Left colon (tissue), 2 donors: Measurements from ENCODE around the gene MRPS9. TPM values are rescaled to one million over a fixed set of nuclear protein-coding genes. Genes with fewer than 3 reads are reported as not detected.

Experiments
- ATAC-seq: fragments of 200-7000 bp; cut with Tn5 transposase; one replicate; pipeline ENCODE4 v1.9.1; 2020; ENCODE audit warnings: mild to moderate bottlenecking, moderate library complexity
- DNase-seq, 2 donors: peaks; one replicate each; pipeline ENCODE4 v3.0.0-alpha.2; 2020
- intact Hi-C, 2 donors: fragments of 100-400 bp; cut with DNase I in 1 of 2; cut with micrococcal nuclease in 1 of 2; formaldehyde crosslinking; loops; one replicate each; pipeline versions ENCODE4 v1.11.2 to v1.14.0; 2022; cut with DNase I, micrococcal nuclease
- total RNA-seq, 2 donors: library from RNA; stranded (reverse); fragmentation: NEBNext Ultra II Directional; extraction: Animal tissue kit (Norgen Biotek cat#: 25700); gene quantifications; one replicate each; pipeline ENCODE4 v1.2.1, GENCODE V29; 2021
- donor health status: DM: no; HTN: no; CAD: no.
- donor health status: DM: yes; HTN: yes; CAD: no.

Gene MRPS9
- total RNA-seq, 2 donors from 2014 or later, result 25.5 to 32.0 TPM

GRCh38 chr2:105073591-105073990, 35.7 kb downstream of the MRPS9 start:
- DNase-seq, result no peak
- intact Hi-C loops, result no loop called here
- ATAC-seq, result no peak

DNA sequence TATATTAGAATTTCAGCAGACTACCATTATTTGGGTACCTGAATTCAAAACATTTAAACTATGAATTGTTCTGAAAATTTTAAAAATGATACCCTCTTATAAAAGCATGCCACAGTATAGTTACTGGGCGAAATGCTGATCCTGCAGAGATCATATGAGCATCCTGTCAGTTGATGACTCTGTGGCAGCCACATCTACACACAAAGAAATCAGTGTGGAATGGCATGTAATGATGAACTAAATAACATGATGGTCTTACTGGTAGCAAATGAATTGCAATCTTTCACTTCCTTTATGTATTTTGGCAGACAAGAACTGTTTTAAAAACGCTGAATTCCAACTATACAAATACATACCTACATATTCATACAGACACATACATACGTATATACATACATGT, 38.3 kb downstream of the MRPS9 start:
- intact Hi-C loops, result no loop called here
- no peak for ATAC-seq
- no peak for DNase-seq

- ATAC-seq, result no peak
- intact Hi-C loops, result no loop called here
Observed at GRCh38 chr2:105078906-105079495, 41.1 kb downstream of the MRPS9 start.

GRCh38 chr2:105080461-105080860, 42.6 kb downstream of the MRPS9 start:
- DNase-seq (no peak), ATAC-seq (no peak)
- intact Hi-C loops, result no loop called here

More at GRCh38 chr2:105078906-105079495, 41.1 kb downstream of the MRPS9 start:
- DNase-seq, result no peak

DNA sequence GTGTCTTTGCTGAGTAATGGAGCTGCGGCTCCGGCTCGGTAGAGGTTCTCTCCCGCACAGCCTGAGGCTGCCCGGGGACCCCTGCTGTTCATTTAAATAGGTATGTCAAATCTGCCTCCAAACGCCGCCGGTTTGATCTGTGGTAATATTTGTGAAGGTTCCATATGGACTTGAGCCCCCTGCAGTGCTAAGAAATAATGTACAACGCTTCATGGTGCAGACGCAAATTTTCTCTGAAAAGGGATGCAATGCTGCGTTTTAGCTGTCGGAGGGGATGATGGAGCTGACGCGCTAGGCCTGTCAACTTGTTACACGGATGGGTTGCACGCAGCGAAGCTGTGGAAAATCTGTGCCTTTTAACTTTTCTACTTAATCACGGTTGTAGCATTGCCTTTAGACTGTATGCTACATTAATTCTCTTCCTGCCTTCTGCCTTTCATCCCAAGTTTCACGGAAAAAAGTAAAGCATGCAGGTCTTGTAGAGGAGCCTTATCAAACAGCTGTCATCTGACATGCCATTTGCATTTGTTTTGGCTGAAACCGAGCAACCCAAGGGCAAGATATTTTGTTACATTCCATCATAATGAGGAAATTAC, 43.2 kb downstream of the MRPS9 start:
- DNase-seq, result no peak
- ATAC-seq, result no peak
- intact Hi-C loops, result no loop called here

- no peak for ATAC-seq
- intact Hi-C loops, result no loop called here
- DNase-seq, result no peak
Observed at GRCh38 chr2:105082107-105082506, 44.2 kb downstream of the MRPS9 start.

DNA sequence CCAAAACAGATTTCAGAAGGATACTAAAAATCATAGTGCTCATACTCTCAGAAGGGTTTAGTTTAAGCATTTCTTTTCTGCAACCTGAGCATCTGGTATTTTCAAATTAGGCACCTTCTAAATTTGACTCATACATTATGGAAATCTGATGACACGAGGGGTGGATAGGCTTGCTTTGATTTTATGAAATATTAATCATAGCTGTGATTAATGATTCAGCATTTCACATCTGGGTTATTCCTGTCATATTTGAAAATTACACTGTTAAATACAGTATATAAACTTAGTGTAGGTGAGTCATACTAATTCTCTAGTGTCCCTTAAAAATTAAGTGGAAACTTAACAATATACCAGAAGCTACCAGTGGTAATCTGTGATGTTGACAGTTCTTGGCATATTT, 47.7 kb downstream of the MRPS9 start:
- DNase-seq, result no peak
- no peak for ATAC-seq
- intact Hi-C loops, result no loop called here

- DNase-seq, result no peak
- intact Hi-C loops, result no loop called here
- ATAC-seq, result no peak
Observed at GRCh38 chr2:105087273-105087672, 49.4 kb downstream of the MRPS9 start.

DNA sequence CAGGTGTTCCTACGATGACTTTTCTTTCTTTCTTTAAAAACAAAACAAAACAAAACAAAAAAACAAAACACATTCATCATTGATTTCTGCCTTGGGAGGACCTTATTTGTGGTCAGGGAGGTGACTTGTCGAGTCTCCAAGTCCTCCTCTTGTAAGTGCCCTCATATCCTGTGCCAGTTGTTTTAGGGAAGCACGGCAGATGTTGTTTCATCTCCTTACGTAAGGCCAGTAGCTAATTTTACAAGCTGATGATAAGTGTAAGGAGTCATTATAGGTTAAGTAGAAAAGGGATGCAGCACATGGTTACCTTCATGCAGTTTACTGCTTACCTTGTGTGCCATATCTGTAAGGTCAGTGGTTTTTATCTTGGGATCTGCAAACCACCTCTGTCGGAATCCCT, 52.2 kb downstream of the MRPS9 start:
- intact Hi-C loops, result no loop called here
- DNase-seq (no peak), ATAC-seq (no peak)

DNA sequence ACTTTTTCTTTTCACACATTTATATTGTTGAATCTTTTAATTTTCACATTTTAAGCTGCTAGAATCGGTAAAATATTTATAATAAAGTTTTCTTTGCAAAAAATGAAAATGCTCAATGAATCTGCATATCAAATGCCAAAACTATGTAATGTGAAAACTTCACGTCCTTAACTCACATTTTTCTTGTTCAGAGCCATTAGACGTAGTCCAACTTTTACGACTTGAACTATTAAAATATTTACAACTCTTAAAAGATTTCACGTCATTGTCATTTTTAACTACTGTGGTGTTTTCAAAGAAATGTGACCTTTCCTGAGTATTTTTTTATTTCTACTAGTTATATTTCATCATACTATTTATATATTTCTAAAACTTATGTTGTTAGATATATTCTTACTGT, 54.9 kb downstream of the MRPS9 start:
- intact Hi-C loops, result no loop called here
- DNase-seq (no peak), ATAC-seq (no peak)

DNA sequence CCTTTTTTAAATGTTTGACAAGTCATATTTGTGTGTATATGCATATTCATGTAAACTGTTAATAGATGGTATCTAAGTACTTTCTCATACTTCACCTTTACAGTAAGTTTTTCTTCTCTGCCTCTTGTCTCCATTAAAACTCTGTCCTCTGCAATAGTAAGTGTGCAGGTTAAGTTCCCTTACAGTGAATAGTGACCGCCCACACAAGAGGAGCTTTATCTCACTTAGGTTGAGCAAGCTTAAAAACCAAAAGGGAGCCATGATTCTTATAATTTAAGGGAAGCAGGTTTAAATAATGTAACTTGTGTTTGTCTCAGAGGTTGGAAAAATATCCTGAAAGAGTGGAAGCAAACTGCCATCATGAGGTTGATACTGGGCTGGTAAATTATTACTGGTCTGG, 61.3 kb downstream of the MRPS9 start:
- intact Hi-C loops, result no loop called here
- ATAC-seq (no peak), DNase-seq (no peak)

DNA sequence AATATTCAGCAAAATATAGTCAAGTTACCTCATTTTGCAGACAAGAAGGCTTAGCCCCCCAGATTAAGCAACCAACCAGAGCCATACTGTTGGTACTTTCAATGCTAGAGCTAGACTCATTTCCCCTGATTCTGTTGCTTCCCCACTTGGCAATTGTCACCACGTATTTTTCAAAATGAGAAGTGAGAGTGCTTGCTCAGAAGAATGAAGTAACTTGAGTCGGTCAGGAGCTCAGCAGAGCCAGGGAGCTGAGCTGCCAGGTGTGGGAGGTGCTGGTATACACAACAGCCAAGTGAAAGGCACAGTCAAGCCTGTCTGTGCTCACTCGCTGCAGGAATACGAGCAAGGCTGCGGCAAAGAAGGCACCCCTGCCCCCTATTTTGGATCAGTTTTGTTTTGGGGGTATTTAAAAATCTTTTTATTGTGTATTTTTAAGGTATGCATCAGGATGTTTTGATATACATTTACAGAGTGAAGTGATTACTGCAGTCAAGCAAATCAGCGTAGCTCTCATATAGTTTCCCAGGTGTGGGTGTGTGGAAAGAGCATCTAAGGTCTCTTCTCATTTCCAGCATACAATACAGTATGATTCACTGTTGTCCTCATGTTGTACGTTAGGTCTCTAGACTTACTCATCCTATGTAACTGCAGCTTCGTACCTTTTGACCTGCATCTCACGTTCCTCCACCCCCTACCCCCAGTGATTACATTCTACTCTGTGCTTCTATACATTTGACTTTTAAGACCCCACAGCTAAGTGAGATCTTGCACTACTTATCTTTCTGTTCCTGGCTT, 62.4 kb downstream of the MRPS9 start:
- ATAC-seq (no peak), DNase-seq (no peak)
- intact Hi-C loops, result no loop called here

DNA sequence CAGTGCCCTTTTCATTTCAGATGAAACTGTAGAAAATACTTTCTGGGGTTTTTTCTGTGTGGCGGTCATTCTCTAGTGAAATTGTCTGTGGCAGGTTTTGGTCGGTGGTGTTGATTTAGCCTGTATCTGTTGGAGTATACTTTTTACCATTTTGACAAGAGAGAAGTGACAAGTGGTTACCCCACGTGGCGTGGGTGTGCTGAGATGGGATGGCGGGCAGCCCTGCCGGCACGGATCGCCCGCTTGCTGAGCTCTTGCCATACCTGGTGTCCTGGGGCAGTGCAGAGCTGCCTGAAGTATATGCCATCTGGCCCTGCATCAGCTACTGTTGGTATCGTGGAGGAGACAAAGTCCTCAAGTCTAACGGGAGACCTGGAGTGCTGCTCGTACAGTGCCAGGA, 64.1 kb downstream of the MRPS9 start:
- DNase-seq (no peak), ATAC-seq (no peak)
- intact Hi-C loops, result no loop called here

DNA sequence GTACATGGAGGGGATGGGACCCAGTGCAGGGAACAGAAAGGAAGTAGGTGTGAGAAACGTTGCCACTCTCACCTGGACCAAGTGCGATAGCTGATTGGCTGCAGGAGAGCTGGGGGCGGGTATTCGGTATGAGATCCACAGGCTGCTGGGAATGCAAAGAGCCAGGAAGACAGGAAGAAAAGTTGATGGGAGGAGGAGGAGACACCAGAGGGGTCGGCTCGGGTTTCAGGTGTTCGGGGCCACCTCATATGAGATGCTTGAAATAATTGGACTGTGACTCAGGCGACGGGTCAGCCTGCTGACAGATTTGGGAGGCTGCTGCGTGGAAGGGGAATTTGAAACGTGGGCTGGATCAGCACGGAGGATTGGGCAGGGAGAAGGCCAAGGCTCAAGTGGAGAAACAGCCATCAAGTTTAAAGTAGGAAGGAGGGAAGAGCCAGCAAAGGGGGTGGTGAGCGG, 65.1 kb downstream of the MRPS9 start:
- DNase-seq (no peak), ATAC-seq (no peak)
- intact Hi-C loops, result no loop called here

- no peak for DNase-seq
- no peak for ATAC-seq
- intact Hi-C loops, result no loop called here
Observed at GRCh38 chr2:105103481-105103880, 65.6 kb downstream of the MRPS9 start.

- intact Hi-C loops, result no loop called here
- no peak for DNase-seq
- no peak for ATAC-seq
Observed at GRCh38 chr2:105104208-105104731, 66.4 kb downstream of the MRPS9 start.

DNA sequence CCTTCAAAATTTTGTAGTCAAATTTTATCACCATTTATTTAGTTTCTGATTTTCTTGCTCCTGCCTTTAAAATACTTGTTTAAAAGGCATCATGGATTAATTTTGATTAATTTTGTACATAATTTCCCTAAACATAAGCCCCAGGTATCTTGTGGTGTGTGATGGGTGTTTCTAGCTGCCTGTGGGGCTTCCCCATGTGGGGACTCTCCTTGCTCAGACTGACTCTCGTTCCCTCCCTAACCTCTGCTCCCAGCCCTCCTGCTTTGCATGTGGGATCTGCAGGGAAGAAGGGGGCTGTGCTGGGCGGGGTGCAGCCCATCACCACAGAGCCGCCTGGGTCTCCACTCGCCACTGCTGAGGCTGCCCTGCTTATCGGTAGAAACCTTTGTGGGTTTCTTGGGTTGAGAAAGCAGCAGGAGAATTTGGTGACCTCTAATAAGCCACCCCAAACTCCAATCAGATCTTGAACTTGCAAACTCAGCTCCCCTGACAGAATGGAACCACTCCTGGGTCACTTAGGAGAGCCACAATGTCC, 72.5 kb downstream of the MRPS9 start:
- intact Hi-C loops, result loop anchor here in 1 of 2 donors (10.0 kb wide), 1 partner anchor 124 kb away; no protein-coding TSS in a partner anchor
- no peak for DNase-seq
- no peak for ATAC-seq

GRCh38 chr2:105111365-105112150, 73.7 kb downstream of the MRPS9 start:
- DNase-seq, result no peak
- intact Hi-C loops, result loop anchor here in 1 of 2 donors (10.0 kb wide), 1 partner anchor 123 kb away; no protein-coding TSS in a partner anchor
- ATAC-seq, result no peak

DNA sequence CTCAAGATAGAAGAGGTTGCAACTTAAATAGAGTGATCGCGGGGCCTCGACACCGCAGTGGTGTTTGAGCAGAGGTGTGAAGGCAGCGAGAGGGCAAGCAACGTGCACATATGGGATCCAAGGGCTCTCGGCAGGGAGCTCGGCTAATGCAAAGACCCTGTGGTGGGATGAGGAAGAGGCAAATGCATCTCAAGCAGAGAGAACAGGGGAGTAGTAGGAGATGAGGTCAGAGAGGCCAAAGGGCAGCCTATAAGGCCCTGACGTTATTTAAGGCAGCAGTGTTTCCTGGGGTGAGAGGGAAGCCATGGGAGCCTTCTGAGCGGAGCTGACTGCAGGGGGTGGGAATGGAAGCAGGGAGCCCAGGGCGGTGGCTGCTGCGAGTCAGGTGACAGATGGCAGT, 74.5 kb downstream of the MRPS9 start:
- ATAC-seq (no peak), DNase-seq (no peak)
- intact Hi-C loops, result loop anchor here in 1 of 2 donors (10.0 kb wide), 1 partner anchor 122 kb away; no protein-coding TSS in a partner anchor
